Stimulated activated CD4-positive, alpha-beta T cell treated with anti-CD3 and anti-CD28 coated beads, Interleukin-2, amount 100 ng/mL, for 24 hours (primary cell): ENCODE data around the gene DPP4.
"Not testable (repeated sequence)": the region's sequence is repeated elsewhere in the genome, so short reads cannot be mapped to it uniquely, and the experiment has no call there.

ENCODE experiments used
- DNase-seq, 2 donors: peaks; one replicate each; pipeline ENCODE4 v3.0.0-alpha.2; 2020

DPP4 gene

DNA sequence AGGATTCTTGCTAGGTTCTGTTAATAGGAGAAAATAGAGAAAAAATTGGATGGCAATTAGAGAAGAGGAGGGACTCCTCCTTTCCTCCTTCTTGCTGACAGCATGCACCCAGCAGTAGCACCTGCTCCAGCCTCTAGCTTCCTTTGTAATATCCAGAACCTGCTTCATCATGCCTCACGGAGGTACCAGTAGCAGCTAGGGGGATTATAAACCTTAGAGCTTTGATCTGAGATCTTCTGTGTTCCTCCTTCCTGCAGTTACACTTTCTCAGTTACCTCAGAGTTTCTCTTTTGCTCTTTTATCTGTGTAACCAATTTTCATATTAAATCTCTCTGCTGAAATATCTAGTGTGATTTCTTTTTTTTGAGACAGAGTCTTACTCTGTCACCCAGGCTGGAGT is 16.6 kb downstream of the DPP4 start:
- DNase-seq, result no peak

GRCh38 chr2:162056796-162057399 is 17.1 kb downstream of the DPP4 start:
- no peak for DNase-seq

DNA sequence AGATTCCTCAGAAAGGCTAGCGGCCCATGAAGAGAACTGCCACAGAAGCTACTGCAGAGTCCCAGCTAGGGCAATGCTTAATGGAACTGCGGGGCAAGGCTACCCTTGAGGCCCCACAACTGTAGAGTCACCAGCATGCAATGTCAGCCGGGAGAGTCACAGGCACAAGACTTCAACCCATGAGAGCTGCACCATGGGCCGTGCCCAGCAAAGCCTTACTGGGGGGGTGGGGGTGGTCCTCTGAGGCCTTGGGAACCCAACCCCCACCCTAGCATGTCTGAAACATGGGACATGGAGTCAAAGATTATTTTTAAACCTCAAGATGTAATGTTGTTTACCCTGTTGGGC is 20.2 kb downstream of the DPP4 start:
- DNase-seq, result no peak

DNA sequence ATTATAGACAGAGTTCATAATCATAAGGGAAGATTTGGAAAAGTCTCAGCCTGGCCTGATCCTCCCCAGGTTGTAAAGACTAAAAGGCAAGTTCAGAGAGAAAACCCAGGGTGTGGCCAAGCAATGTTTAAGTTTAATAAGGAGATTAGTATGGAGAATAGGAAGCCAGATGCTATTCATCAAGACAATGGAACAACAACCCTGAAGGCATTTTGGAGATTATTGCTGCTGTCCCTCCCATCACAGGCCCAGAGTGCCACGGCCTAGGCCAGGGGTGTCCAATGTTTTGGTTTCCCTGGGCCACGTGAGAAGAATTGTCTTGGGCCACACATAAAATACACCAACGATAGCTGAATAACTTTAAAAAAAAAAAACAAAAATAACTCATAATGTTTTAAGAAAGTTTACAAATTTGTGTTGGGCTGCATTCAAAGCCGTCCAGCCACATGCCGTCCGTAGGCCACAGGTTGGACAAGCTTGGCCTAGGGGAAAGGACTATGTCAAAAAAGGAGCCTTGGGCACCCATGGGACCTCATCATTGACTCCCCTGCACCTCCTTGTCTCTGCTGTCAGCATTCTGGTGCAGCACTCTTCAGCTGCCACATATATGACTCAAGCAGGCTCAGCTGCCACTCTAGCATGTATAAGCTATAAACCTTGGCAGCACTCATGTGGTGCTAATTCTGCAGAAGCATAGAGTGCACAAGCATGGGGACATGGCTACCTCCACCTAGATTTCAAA is 20.8 kb downstream of the DPP4 start:
- DNase-seq, result no peak

DNA sequence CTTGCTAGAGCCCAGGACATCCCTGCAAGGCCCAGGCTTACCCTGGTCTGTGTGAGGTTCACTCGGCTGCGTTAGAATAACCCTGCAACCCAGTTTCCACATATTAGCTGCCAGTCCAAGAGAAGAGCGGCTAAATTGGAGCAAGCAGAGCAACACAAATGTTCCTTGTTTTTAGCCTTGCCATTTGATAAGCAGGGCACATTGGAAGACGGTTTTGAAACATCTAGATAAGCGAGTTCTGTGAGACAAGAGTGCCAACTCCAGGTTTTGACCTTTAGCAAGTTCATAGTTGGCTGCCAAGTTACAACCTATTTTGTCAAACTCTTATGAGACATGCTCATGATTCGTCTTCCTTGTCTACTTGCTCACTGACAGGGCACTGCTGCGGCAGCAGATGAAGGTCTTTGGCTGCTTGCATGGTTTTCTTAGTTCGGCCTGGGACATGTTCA is 23.5 kb downstream of the DPP4 start:
- no peak for DNase-seq

DNA sequence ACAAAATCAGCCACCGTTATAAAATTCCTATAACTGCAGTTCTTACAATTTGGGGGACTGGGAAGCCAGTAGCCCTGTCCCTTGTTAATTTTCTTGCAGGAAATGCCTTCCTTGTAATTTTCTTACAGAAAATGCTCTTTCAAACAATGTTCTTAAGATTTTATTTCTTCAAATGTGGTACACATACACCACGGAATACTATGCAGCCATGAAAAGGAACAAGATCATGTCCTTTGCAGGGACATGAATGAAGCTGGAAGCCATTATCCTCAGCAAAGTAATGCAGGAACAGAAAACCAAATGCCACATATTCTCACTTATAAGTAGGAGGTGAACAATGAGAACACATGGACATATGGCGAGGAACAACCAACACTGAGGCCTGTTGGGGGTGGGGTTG is 24.9 kb downstream of the DPP4 start:
- DNase-seq, result not testable (repeated sequence)

GRCh38 chr2:162044586-162044985 is 29.4 kb downstream of the DPP4 start:
- no peak for DNase-seq

- no peak for DNase-seq
These were observed 30.9 kb downstream of the DPP4 start for GRCh38 chr2:162043132-162043531.

DNA sequence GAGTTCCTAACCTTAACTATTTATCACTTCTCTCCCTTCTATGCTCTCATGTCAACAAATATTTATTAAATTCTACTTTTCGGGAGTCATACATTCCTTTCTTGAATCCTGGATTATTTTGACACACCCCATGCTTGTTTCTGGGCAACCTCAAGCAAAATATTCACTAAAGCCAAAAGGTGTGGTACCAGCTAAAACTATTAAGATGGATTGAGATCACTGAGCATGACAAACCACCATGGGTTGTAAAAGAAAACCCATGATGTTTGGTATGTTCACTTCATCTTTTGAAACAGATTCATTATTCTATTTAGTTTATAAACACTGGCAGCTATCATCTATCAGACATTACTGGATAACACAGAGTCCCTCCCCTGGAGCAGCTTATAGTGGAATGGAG is 32.5 kb downstream of the DPP4 start:
- no peak for DNase-seq

- DNase-seq, result no peak
These were observed 35.3 kb downstream of the DPP4 start for GRCh38 chr2:162038725-162039124.

- DNase-seq, result no peak
These were observed 36.1 kb downstream of the DPP4 start for GRCh38 chr2:162037886-162038285.

- no peak for DNase-seq
These were observed 36.8 kb downstream of the DPP4 start for GRCh38 chr2:162037028-162037795.

DNA sequence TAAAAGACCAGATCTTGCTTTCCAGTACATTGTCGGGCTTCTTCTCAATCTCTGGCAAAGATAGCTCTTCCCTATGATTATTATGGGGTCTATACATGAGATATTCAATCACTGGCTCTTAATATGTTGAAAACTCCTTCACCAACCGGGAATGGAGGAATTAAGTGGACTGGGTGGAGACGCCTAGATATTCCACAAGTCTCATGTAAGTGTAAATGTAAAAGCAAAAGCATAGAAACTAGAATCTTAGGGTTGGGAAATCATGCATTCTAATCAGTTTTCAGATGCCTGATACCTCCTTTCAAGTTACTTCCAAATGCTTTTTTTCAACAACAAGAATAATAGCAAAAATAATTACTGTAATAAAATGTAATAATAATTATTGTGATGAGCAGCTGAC is 38.0 kb downstream of the DPP4 start:
- DNase-seq, result no peak

DNA sequence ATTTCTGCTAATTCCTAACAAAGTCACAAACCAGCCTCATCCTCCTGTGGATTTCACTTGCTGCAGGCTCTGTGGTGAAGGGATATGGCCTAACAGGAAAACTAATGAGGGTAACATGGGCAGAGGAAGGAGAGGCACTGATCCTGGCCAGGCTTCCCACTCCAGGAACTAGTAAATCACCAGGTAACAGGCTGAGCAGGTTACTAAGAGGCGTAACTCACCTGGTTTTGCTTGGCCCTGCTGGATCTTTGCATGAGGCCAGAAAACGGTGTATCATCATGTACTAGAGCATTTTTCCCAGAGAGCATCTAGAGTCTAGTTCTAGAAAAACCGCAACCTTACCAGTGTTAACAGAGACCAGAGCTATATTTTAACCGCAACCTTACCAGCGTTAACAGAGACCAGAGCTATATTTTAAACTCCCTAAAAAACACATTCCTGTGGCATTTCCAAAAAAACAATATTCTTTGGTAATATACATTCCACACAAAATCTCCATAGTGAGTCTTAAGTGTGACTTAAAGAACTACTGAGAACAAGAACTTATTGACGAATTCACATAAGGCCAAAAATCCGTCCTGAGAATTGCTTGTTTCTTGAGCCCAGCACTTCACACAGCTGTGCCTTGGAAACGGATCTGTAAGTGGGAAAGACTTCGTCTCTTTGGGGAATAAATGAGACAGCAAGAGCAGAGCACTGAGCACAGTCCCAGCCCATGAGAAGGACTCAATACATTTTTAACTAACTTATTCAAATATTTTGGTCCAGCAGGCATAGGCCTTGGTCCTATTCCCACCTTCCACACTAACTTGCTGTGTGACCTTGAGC is 43.4 kb downstream of the DPP4 start:
- DNase-seq, result no peak

- DNase-seq, result no peak
These were observed 44.6 kb downstream of the DPP4 start for GRCh38 chr2:162029287-162029901.

DNA sequence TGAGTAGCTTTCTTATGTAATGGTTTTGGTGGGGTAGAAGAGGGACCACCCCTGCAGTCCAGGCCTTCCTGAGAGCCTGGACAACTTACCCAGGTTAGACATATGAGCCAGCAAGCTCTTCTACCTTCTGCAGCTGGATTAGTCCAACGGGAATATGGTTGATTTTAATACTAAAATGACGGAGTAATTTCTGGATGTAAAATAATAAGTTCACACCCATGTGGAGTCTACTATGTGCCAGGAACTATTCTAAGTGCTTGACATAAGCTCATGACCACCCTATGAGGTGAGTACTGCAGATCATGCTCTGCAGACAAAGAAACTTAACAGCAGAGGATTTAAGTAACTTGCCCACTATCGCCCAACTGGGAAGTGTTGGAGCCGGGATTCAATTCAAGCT is 45.5 kb downstream of the DPP4 start:
- DNase-seq, result no peak

DNA sequence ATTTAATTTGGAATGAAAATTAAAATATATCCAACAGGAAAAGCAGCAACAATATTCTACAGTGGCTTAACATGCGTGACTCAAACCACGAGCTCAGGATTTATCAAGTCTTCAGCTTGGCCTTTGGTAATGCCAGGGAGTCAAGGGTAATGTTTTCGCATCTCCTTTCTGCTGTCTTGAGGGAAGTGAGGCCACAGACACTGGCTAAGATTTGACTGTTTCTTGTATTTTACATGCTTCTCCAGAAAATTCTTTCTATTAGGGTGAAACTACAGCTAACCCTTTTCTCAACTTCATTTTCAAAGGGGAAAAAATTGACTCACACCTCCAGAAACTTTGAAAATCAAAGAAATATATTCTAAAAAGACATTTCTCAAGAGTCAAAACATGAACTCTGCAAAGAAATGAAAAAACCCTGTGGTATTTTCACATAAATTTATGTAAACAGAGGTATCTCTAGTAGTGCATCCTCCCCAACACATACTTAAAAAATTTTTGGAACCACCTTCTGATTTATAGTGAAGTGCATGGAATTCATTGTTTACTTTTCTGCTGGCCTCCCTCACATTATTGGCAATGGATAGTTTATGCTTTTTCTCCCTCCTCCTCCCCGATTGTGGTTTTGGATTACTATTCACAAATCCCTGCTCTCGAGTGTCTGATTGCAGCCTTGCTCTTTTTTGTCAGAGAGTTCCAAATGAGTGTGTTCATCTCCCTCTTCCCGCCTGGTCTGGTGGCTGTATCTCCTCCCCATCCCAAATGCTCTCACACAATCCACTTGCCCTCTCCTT is 48.7 kb downstream of the DPP4 start:
- DNase-seq, result no peak

DNA sequence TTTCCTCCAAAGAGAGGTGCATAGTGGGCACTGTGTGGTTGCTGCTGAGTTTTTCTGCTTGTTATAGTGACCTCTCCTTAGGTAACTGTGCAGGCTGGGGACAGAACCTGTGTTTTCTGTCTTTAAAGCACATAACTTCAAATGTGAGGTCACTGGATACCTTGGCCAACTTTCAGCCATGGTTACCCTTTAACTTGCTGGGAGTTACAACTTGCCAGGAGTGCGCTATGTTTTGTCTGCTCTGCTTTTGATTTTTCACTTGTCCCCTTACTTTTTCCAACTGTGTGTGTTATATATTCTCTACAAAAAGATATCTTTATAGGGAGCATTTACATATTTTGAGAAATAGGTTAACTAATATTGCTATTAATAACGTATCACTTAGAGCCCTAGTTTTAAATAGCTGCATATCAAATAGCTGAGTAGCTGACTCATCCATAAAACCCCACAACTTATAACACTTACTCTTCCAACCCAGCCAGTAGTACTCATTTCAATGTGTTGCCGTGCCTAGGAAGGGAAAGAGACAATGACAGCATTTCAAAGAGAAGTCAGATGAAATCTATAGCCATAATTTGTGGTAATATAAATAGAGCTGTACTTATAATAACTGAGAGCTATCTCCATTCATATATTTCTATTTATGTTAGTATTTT is 51.6 kb downstream of the DPP4 start:
- no peak for DNase-seq

DNA sequence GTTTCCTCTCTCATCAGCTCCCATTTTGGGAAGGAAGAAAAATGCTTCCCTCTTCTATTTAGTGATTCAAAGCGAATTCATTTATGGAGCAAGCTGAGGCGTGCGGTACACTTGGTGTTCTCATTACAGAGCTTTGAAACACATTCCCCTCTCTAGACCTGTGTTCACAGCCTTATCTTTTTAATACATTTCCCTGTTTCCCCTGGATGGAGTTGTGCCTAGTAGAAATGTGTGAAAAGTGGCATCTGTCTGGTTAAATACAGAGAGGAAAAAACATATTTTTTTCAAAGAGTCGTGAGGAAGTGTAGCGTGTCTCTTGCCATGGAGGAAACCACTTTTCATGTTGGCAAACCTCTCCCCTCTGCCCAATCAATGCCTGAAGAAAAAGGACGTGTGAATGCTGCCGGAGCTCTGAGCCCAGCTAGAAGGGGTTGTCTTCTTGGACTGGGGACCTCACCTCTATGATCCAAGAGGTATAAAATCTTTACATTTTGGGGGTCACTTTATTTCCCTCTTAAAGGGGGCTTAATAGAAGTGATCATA is 52.4 kb downstream of the DPP4 start:
- no peak for DNase-seq

GRCh38 chr2:162018530-162018929 is 55.5 kb downstream of the DPP4 start:
- DNase-seq, result no peak

DNA sequence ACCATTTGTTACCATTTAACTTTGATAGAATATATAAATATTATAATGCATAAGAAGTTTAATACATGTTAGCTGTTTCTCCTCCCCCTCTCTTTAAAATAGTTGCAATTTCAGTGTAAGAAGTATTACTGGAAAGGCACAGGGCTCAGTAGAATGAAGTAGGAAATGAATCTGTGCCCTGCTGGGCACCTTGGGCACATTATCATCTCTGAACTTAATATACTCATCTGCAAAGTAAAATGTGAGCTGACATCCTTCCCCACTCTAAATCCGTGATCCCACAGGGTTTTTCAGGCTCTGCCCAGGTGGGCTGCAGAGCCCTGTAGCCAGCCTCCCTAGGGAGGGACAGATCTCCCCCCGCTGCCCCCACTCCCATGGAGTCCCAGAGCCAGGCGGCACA is 56.8 kb downstream of the DPP4 start:
- no peak for DNase-seq
